Stimulated activated CD8-positive, alpha-beta memory T cell treated with anti-CD3 and anti-CD28 coated beads, Interleukin-7, amount 100 ng/mL, for 4 hours (primary cell): ENCODE results near the gene S1PR3.

Experiments
- DNase-seq, 2 donors: peaks; one replicate each; pipeline ENCODE4 v3.0.0-alpha.2; 2020; ENCODE audit warnings: low read depth in 2 of 2

S1PR3 gene

GRCh38 chr9:89008744-89009545, 17.7 kb downstream of the S1PR3 start:
- no peak for DNase-seq

DNA sequence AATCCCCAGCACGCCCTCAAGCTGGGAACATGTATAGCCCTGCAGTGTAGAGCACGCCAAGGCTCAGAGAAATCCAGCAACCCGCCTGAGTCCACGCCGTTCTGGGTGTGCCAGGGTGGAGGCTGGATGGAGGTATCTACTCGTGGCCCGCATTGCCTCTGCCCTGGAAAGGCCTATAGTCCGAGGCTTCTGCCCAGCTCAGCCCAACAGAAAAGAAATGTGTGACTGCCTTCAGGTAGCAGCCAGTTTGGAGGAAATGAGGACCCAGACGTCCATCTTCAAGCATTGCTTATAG, 18.2 kb downstream of the S1PR3 start:
- no peak for DNase-seq

DNA sequence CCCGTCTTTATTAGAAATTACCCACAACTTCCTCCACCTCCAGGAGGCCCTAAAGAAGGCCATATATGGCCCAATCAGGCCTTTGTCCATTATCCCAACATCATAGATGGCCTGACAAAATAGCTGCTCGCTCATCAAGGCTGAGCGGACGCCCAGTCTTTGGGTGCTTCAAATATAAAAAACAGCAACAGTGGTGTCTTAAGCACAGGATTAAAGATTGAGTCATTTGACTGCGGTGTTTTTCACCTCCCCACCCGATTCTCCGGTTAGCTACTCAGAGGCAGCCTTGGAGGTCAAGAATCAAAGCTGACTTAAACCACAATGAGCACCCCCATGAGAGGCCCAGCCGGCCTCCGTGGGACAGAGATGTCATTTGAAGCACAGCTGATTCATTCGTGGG, 18.8 kb downstream of the S1PR3 start:
- no peak for DNase-seq

- DNase-seq: no peak
Observed at GRCh38 chr9:89010526-89011111, 19.4 kb downstream of the S1PR3 start.

DNA sequence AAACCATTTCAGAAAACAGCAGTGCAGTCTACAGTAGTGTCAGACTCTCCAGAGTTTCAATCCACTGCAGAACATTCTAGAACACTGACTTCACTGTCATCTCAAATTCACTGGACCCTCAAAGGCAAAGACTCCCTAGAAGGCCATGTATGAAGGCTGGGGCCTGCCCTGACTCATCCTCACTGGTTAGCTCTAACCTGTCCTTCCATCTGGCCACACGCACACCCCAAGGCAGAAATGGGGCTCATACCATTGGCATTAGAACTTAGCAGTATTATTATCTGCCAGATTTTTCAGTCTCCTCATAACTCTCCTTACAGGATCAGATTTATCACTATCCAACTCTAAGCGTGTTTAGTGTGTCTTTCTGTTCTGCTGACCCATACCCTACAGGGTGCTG, 20.4 kb downstream of the S1PR3 start:
- DNase-seq: no peak

GRCh38 chr9:89012294-89013042, 21.2 kb downstream of the S1PR3 start:
- no peak for DNase-seq

DNA sequence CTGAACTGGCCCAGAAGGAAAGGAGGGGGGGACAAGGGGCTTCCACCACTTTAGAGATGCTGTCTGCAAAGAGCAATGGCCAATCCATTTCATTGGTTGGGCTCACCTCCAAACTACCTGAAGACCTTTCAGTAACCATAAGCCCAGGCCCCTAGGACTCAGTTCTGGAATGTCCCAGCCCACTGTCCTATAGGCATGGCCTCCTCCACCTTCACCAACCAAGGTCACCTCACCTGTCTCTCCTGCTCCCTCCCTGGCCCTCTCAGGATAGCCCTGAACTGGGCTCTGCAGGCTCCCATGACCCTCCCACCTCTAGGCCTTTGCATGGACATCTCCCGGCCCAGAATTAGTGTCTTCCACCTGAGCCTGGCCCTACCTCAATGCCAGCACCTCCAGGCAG, 22.4 kb downstream of the S1PR3 start:
- DNase-seq: no peak

- DNase-seq: no peak
Observed at GRCh38 chr9:89014153-89014552, 22.9 kb downstream of the S1PR3 start.

- DNase-seq: no peak
Observed at GRCh38 chr9:89015336-89015735, 24.1 kb downstream of the S1PR3 start.

- no peak for DNase-seq
Observed at GRCh38 chr9:89020754-89021153, 29.5 kb downstream of the S1PR3 start.

DNA sequence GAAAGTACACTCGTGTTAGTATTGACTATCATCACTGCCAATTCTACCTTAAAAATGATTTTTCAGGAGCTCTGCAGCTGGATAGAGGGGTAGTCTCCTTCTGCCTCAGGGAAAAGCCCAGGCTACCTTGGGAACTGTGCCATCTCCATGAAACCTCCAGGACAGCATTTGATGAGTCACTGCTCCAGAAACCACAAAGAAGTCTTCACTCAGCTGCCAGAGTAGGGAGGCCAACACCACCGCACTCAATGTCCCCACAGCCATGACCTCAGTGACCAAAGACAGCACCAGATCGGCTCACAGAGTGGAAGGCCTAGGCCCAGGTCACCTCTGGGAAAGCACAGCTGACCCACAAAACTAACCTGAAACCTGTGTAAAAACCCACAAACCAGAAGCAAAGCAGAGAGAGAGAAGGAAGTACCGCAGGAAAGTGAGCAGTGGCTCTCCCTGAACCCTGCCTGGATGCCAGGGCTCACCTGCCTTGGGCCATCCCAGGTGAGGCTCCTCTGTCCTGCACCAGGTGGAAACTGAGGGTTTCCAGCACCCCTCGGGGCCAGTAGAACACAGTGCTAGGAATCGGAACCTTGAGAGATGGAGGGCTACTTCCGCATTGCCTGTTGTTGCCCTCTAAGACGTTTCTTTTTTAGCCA, 30.0 kb downstream of the S1PR3 start:
- DNase-seq: no peak

DNA sequence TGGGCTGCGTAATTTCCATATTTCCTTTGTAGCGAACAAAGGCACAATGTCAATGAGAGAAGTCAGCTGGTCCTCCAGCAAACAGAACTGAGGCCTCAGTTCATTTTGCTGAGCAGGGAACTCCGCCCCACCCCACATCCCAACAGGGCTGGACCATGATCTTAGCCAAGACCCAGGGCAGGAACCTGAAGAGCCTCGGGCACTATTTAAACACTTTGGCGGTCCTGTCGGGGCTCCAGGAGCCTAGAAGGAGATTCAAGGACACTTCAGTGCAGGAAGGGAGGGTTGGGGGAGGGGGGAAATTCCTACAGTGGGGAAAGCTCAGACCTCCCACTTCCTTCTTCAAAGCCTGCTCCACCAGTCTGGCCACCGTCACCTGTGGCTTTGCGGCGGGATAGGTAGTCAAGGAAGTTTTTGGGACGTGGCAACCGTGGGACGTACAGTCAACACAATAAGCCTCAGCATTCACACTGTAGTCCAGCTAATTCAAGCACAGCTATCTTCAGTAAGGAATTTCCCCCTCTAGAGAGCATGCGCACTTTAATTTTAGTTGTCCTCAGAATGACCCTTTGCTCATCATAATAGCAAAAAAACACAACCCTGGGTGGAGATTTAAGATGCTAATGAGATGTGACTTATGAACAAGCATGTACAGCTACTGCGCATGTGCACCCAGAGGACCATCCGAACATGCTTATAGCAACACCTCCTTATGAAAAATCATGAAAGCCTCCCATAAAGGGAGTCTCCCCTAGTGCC, 30.9 kb downstream of the S1PR3 start:
- DNase-seq: no peak

DNA sequence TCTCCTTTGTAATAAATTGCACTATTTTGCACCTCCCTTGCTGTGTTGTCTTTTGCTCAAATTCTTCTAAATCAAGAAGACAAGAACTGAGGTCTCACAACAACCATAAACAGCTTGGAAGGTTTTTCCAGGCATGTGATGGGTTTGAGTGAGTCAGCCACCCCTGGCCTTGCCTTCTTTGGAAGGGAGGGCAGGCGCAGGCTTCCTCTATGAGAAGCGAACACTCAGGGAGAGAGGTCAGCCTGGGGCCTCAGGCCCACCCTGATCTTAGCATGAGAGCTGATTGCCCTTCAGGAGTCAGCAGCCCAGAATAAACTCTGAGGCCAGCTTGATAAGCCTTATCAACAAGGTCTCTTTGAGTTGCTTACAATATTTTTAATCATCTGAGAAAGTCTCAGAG, 31.6 kb downstream of the S1PR3 start:
- DNase-seq: no peak

DNA sequence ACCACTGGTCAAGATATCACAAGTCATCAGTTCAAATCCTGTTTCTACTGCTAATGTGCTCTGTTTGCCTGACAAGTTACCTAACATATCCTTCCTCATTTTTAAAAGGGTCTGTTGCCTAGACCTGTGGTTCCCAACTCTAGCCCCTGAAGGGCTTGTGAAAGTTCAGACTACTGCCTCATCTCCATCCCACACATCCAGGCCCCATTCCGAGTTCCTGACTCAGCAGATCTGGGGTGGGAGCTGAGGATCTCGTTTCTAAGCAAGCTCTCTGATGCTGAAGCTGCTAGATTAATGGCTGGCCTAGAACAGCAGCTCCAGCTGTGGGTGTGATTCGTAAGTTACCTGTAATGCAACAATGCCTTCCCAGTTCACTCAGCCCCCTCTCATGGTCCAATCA, 32.5 kb downstream of the S1PR3 start:
- DNase-seq: no peak

DNA sequence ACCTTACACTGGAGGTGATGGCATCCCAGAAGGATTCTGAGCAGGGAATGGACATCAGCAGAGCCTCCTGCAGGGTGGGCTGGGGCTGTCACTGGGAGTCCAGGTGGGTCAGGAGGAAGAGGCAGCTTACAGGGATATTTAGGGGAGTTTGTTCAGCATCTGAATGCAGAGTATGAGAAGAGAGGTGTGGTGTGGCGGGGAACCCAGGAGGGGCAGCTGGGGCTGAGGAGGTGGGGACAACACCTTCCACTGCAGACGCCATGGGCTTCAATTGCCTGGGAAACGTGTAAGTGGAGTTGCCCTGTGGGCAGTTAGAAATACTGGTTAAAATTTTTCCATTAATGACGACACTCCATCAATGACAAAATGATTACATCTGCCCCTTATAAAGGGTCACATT, 33.5 kb downstream of the S1PR3 start:
- no peak for DNase-seq

DNA sequence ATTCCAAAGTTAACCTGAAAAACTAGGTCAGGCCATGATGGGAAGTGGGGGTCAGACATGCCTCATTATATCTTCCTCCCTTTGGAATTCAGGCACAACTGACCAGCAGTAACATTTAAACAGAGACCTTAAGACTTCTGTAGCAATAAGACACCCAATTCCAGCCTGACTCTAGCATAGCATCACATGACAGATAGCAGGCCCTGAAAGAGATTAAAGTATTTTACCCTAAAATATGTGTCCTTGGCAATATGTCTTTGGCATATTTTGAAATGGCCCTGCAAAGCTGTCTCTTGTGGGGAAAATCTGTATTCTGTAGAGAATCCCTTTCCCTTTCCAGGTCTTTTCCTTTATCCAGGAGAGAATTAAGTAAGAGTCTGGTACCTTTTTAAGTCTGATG, 34.3 kb downstream of the S1PR3 start:
- no peak for DNase-seq

DNA sequence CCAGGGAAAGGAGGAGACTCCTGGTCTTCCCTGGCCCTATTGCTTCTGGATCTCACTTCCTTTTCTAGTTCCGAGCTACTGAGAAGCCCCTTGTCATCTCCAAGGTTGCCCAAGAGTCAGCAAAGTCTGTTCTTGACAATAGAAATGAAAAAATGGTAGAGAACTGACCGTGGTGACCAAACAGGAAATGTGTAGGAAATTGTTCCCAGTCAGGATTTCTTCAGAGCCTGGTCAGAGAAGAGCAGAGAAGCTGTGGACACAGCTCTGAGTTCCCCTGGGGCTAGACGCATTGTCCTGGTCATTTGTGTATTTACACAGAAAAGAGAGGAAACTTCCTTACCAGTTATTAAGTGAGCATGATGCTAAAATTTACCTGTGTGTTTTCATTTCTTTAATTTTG, 35.6 kb downstream of the S1PR3 start:
- DNase-seq: no peak

DNA sequence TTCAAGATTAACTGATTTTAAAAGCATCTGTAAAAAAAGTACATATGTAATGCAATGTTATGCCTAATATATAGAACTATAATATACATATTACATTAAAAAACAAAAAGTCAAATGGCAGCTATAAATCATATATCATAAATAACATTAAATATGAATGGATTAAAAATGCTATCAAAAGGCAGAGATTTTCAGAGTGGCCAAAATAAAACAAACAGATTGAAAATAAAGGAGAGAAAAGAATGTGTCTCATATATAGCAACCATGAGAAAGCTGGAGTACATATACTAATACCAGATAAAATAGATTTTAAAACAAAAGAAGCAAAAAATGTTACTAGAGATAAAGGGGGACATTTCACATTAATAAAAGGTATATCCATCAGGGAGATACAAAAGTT, 38.5 kb downstream of the S1PR3 start:
- DNase-seq: no peak

DNA sequence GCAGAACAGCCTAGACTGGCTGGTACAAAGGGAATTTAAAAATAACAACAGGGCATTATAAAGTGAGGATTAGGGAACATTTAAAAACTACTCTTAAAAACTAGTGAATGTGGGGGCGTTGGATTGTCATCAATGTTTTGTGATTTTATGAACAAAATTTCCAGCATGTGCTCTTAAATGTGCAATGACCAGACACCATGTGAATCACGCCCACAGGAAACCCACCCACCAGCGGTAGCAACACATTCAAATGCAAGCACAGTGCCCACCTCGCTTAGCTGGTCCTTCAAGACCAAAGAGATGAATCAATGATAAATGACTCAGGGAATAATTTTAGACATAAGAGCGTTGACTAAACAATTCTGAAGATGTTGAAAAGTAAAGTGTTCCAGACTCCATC, 40.9 kb downstream of the S1PR3 start:
- no peak for DNase-seq

GRCh38 chr9:89032661-89033060, 41.4 kb downstream of the S1PR3 start:
- DNase-seq: no peak

GRCh38 chr9:89036383-89036782, 45.1 kb downstream of the S1PR3 start:
- DNase-seq: no peak

DNA sequence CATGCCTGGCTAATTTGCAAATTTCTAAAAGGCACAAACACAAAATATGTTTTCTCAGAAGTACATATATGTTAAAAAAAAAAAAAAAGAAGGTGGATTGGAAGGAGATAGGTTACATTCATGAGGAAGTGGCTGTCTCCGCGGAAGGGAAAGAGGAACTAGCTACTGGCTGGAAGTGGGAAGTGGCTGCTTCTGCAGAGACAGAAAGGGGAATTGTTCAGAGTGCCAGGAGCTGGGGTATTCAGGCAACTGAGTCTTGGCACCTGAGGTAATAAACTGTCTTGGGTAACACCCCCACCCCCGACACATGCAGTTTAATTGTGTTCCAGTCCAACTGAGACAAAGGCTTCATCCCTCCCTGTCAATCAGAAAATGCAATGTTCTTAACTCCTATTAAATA, 45.6 kb downstream of the S1PR3 start:
- no peak for DNase-seq
